Tibial nerve (tissue), 4 donors: ENCODE data around the gene MMS22L. TPM values are rescaled to one million over a fixed set of nuclear protein-coding genes. Genes with fewer than 3 reads are reported as not detected.

Experiments used
- DNase-seq, 2 donors: peaks; one replicate each; pipeline ENCODE4 v3.0.0-alpha.2; 2019; ENCODE audit warnings: low spot score in 2 of 2
- H3K27ac ChIP-seq, 4 donors: fragments of 200-600 bp; sonication (generic) in 3 of 4; one replicate each; pipeline ENCODE4 v1.5.1; 2017 to 2019; ENCODE audit warnings: mild to moderate bottlenecking in 1 of 4
- H3K27me3 ChIP-seq, 2 donors: fragments of 200-600 bp; sonication (generic) in 1 of 2; one replicate each; pipeline versions ENCODE4 v1.5.1 to v1.6.0; 2017 to 2019
- H3K36me3 ChIP-seq, 3 donors: fragments of 200-600 bp; sonication (generic); one replicate each; pipeline ENCODE4 v1.5.1; 2018 to 2019
- H3K4me1 ChIP-seq, 4 donors: fragments of 200-600 bp; sonication (generic) in 3 of 4; one replicate each; pipeline ENCODE4 v1.5.1; 2017 to 2019
- H3K4me3 ChIP-seq, 4 donors: fragments of 200-600 bp; sonication (generic) in 3 of 4; one replicate each; pipeline ENCODE4 v1.5.1; 2017 to 2019; ENCODE audit warnings: mild to moderate bottlenecking in 1 of 4, moderate library complexity in 1 of 4
- H3K9me3 ChIP-seq, 4 donors: fragments of 200-600 bp; sonication (generic) in 3 of 4; one replicate each; pipeline ENCODE4 v1.5.1; 2017 to 2019
- CTCF ChIP-seq, 5 experiments: fragments of 200-600 bp in 3 of 5; fragments of 450-650 bp in 2 of 5; sonication (generic) in 3 of 5; IDR thresholded peaks; one replicate each; pipeline ENCODE4 v1.5.1; 2016 to 2019; ENCODE audit warnings: antibody characterized with exemption in 5 of 5, mild to moderate bottlenecking in 3 of 5, moderate library complexity in 2 of 5
- EP300 ChIP-seq, 2 donors: sonication (generic); formaldehyde crosslinking; IDR thresholded peaks; one replicate each; pipeline ENCODE4 v1.6.1; 2017; ENCODE audit warnings: antibody characterized with exemption in 2 of 2, mild to moderate bottlenecking in 1 of 2
- POLR2A ChIP-seq, 2 donors: fragments of 450-650 bp; IDR thresholded peaks; one replicate each; pipeline ENCODE4 v1.6.1; 2017; ENCODE audit warnings: antibody characterized with exemption in 2 of 2, mild to moderate bottlenecking in 2 of 2, moderate library complexity in 2 of 2
- WGBS, 2 donors: methylation state at CpG; one replicate each; pipeline ENCODE4 v1.1.5; 2018; 5-methylcytosine and 5-hydroxymethylcytosine counted together
- total RNA-seq, 4 donors: library from RNA; depleted of rRNA; stranded (reverse); fragments of >200 nt; gene quantifications; one replicate each; pipeline ENCODE4 v1.1.0, GENCODE V29; 2016

Gene MMS22L
- total RNA-seq, 4 donors from 2014 or later = 7.3 to 10.9 (median 8.4) TPM

- H3K36me3 ChIP-seq = peaks cover 0 to 5% (median 0%) of the 10 kb centered on the region in 3 donors
- H3K27me3 ChIP-seq = no peaks in the 10 kb centered on the region
- H3K9me3 ChIP-seq = no peaks in the 10 kb centered on the region
- peaks cover 0 to 7% (median 0%) of the 10 kb centered on the region in 4 donors for H3K4me1 ChIP-seq
- H3K4me3 ChIP-seq = no peak overlapping the region
- TF ChIP-seq POLR2A (IDR thresholded peaks at IDR 0.05) (no peak), CTCF (IDR thresholded peaks at IDR 0.05) (no peak), EP300 (IDR thresholded peaks at IDR 0.05) (no peak)
- no peak overlapping the region for H3K27ac ChIP-seq
- no peak for DNase-seq
- 42 to 59% methylated on average over 2 of the region's 2 CpGs for WGBS, 2 donors
Measured at GRCh38 chr6:97214671-97215070, 68.3 kb downstream of the MMS22L start.

- Histone ChIP-seq H3K36me3 (no peaks in the 10 kb centered on the region), H3K27ac (no peak overlapping the region), H3K27me3 (no peaks in the 10 kb centered on the region), H3K4me3 (no peak overlapping the region), H3K4me1 (peaks cover 0 to 3% (median 0%) of the 10 kb centered on the region in 4 donors), H3K9me3 (no peaks in the 10 kb centered on the region)
- TF ChIP-seq POLR2A (IDR thresholded peaks at IDR 0.05) (no peak), EP300 (IDR thresholded peaks at IDR 0.05) (no peak), CTCF (IDR thresholded peaks at IDR 0.05) (no peak)
- no peak for DNase-seq
Measured at GRCh38 chr6:97207383-97207782, 75.6 kb downstream of the MMS22L start.

- H3K36me3 ChIP-seq = no peaks in the 10 kb centered on the region
- no peak overlapping the region for H3K4me3 ChIP-seq
- H3K27me3 ChIP-seq = no peaks in the 10 kb centered on the region
- H3K4me1 ChIP-seq = peaks cover 0 to 3% (median 0%) of the 10 kb centered on the region in 4 donors
- H3K27ac ChIP-seq = no peak overlapping the region
- no peak for TF ChIP-seq EP300 (IDR thresholded peaks at IDR 0.05)
- TF ChIP-seq CTCF (IDR thresholded peaks at IDR 0.05) = no peak
- TF ChIP-seq POLR2A (IDR thresholded peaks at IDR 0.05) = no peak
- no peak for DNase-seq
- no peaks in the 10 kb centered on the region for H3K9me3 ChIP-seq
Measured at GRCh38 chr6:97205966-97206365, 77.0 kb downstream of the MMS22L start.

- Histone ChIP-seq H3K27ac (no peak overlapping the region), H3K9me3 (no peaks in the 10 kb centered on the region), H3K4me3 (no peak overlapping the region), H3K36me3 (no peaks in the 10 kb centered on the region), H3K4me1 (peaks cover 0 to 3% (median 0%) of the 10 kb centered on the region in 4 donors), H3K27me3 (no peaks in the 10 kb centered on the region)
- DNase-seq = no peak
- TF ChIP-seq EP300 (IDR thresholded peaks at IDR 0.05) (no peak), CTCF (IDR thresholded peaks at IDR 0.05) (no peak), POLR2A (IDR thresholded peaks at IDR 0.05) (no peak)
- WGBS, 2 donors = 52 to 60% methylated on average over 3 of the region's 3 CpGs
Measured at GRCh38 chr6:97203343-97203742, 79.7 kb downstream of the MMS22L start.

GRCh38 chr6:97198046-97198565, 84.9 kb downstream of the MMS22L start:
- H3K4me1 ChIP-seq = peaks cover 0 to 1% (median 0%) of the 10 kb centered on the region in 4 donors
- no peak overlapping the region for H3K27ac ChIP-seq
- no peak for TF ChIP-seq EP300 (IDR thresholded peaks at IDR 0.05)
- no peak for TF ChIP-seq CTCF (IDR thresholded peaks at IDR 0.05)
- no peak for TF ChIP-seq POLR2A (IDR thresholded peaks at IDR 0.05)
- H3K36me3 ChIP-seq = peaks cover 0 to 13% (median 0%) of the 10 kb centered on the region in 3 donors
- H3K27me3 ChIP-seq = no peaks in the 10 kb centered on the region
- DNase-seq = no peak
- 82 to 83% methylated on average over 3 of the region's 3 CpGs for WGBS, 2 donors
- H3K4me3 ChIP-seq = no peak overlapping the region
- H3K9me3 ChIP-seq = no peaks in the 10 kb centered on the region
